A549 (cell line): ENCODE results near the gene CYP4A11. TPM values are rescaled to one million over a fixed set of nuclear protein-coding genes. Genes with fewer than 3 reads are reported as not detected.

Experiments used
- ATAC-seq, 2 experiments: fragments of 200-7000 bp in 1 of 2; fragments of >200 bp in 1 of 2; cut with Nextera tagmentation in 1 of 2; cut with Tn5 transposase in 1 of 2; 3 replicates each; pipeline versions ENCODE4 v1.8.0 to v1.9.1; 2018 to 2020; ENCODE audit warnings: mild to moderate bottlenecking in 1 of 2, moderate library complexity in 1 of 2
- CTCF ChIA-PET: fragments of 300-600 bp; sonication (Branson Sonifier 250); formaldehyde crosslinking; extraction: SDS; loops from one replicate; lab custom pipeline; 2021; ENCODE audit warnings: antibody characterized with exemption, inconsistent platforms; lab: Yijun Ruan, JAX
- POLR2A ChIA-PET: fragments of 350-600 bp; formaldehyde crosslinking; extraction: SDS; loops from one replicate; lab custom pipeline; 2021; ENCODE audit warnings: antibody characterized with exemption, inconsistent platforms; lab: Yijun Ruan, JAX
- DNase-seq, 2 experiments: peaks; one replicate each; pipeline versions ENCODE4 v3.0.0 to v3.0.0-alpha.2; 2011 to 2016; ENCODE audit warnings: low read depth in 1 of 2, low spot score in 1 of 2
- FAIRE-seq: peaks from 2 replicates; lab custom pipeline; 2011; peaks lifted over from hg19 to GRCh38; lab: Jason Lieb, UNC
- H3K27ac ChIP-seq, 2 experiments: fragments of >200 bp; sonication (Bioruptor Twin); formaldehyde crosslinking; 3 replicates each; pipeline ENCODE4 v1.5.1; 2016 to 2017
- H3K4me1 ChIP-seq: fragments of >200 bp; sonication (Bioruptor Twin); formaldehyde crosslinking; 3 replicates; pipeline ENCODE4 v1.6.1; 2016
- H3K4me2 ChIP-seq: fragments of >200 bp; sonication (Bioruptor Twin); formaldehyde crosslinking; 3 replicates; pipeline ENCODE4 v1.6.1; 2016
- H3K4me3 ChIP-seq: fragments of >200 bp; sonication (Bioruptor Twin); formaldehyde crosslinking; 3 replicates; pipeline ENCODE4 v1.5.1; 2016
- H3K9me3 ChIP-seq: fragments of >200 bp; sonication (Bioruptor Twin); formaldehyde crosslinking; 3 replicates; pipeline ENCODE4 v1.6.1; 2016
- CBX8 ChIP-seq: fragments of 200-600 bp; sonication (generic); IDR thresholded peaks from 2 replicates; pipeline ENCODE4 v1.6.1; 2016
- EHF ChIP-seq: fragments of 250-450 bp; sonication (Bioruptor Pico); IDR thresholded peaks from 2 replicates; pipeline ENCODE4 v1.5.0; 2020; ENCODE audit warnings: mild to moderate bottlenecking
- FOSB ChIP-seq: fragments of 250-450 bp; sonication (Bioruptor Pico); IDR thresholded peaks from 2 replicates; pipeline ENCODE4 v1.5.0; 2020; ENCODE audit warnings: mild to moderate bottlenecking, moderate library complexity
- FOSL2 ChIP-seq, 2 experiments: fragments of 450-650 bp in 1 of 2; fragments of >200 bp in 1 of 2; sonication (Bioruptor Twin) in 1 of 2; formaldehyde crosslinking; IDR thresholded peaks; 2 replicates each; pipeline versions ENCODE4 v1.5.0 to v1.6.1; 2016 to 2020; ENCODE audit warnings: mild to moderate bottlenecking in 1 of 2, moderate library complexity in 1 of 2
- HDAC2 ChIP-seq: fragments of 200-600 bp; sonication (generic); IDR thresholded peaks from 2 replicates; pipeline ENCODE4 v1.6.1; 2016
- HOXA7 ChIP-seq: fragments of 250-450 bp; sonication (Bioruptor Pico); IDR thresholded peaks from 2 replicates; pipeline ENCODE4 v1.5.0; 2020; ENCODE audit warnings: mild to moderate bottlenecking, moderate library complexity
- JUN ChIP-seq, 2 experiments: fragments of >200 bp; sonication (Bioruptor Twin); formaldehyde crosslinking; IDR thresholded peaks; 2 replicates in 1 of 2; 3 replicates in 1 of 2; pipeline ENCODE4 v1.6.1; 2016 to 2017
- JUNB ChIP-seq: fragments of >200 bp; sonication (Bioruptor Twin); formaldehyde crosslinking; IDR thresholded peaks from 2 replicates; pipeline ENCODE4 v1.6.1; 2016
- KDM1A ChIP-seq: fragments of 200-600 bp; sonication (generic); IDR thresholded peaks from 2 replicates; pipeline ENCODE4 v1.6.1; 2016; ENCODE audit warnings: low read depth, mild to moderate bottlenecking
- MAFK ChIP-seq: fragments of 450-650 bp; IDR thresholded peaks from 2 replicates; pipeline ENCODE4 v1.6.1; 2014; ENCODE audit not compliant: partially characterized antibody
- MAZ ChIP-seq: fragments of 150-350 bp; IDR thresholded peaks from 2 replicates; pipeline ENCODE4 v1.6.1; 2014; ENCODE audit warnings: antibody characterized with exemption, low read depth, low read length, borderline replicate concordance
- MYC ChIP-seq: IDR thresholded peaks from 2 replicates; pipeline ENCODE4 v1.6.1; 2012; ENCODE audit warnings: mild to moderate bottlenecking, inconsistent platforms, low read length, improper control_type of control experiment, borderline replicate concordance
- PHF8 ChIP-seq: fragments of 200-600 bp; sonication (generic); IDR thresholded peaks from 2 replicates; pipeline ENCODE4 v1.6.1; 2016; ENCODE audit warnings: low read depth, mild to moderate bottlenecking, antibody characterized with exemption, moderate library complexity, borderline replicate concordance
- RAD21 ChIP-seq, 2 experiments: fragments of >200 bp in 1 of 2; sonication (Bioruptor Twin) in 1 of 2; formaldehyde crosslinking in 1 of 2; IDR thresholded peaks in 1 of 2; conservative IDR thresholded peaks in 1 of 2; 2 replicates in 1 of 2; 3 replicates in 1 of 2; pipeline ENCODE4 v1.6.1; 2012 to 2018; ENCODE audit warnings: inconsistent platforms in 1 of 2
- RARB ChIP-seq: fragments of 250-450 bp; sonication (Bioruptor Pico); IDR thresholded peaks from 2 replicates; pipeline ENCODE4 v1.8.0; 2021; ENCODE audit warnings: mild to moderate bottlenecking, moderate library complexity
- RCOR1 ChIP-seq: fragments of 150-350 bp; IDR thresholded peaks from 2 replicates; pipeline ENCODE4 v1.6.1; 2014; ENCODE audit warnings: antibody characterized with exemption, low read length, low read depth
- SMC3 ChIP-seq: fragments of >200 bp; sonication (Bioruptor Twin); formaldehyde crosslinking; IDR thresholded peaks from 3 replicates; pipeline ENCODE4 v1.6.1; 2018; ENCODE audit warnings: inconsistent platforms
- ZFP36 ChIP-seq: fragments of 450-650 bp; IDR thresholded peaks from 2 replicates; pipeline ENCODE4 v1.6.1; 2014; ENCODE audit warnings: borderline replicate concordance; ENCODE audit not compliant: partially characterized antibody
- ZNF302 ChIP-seq: fragments of 250-450 bp; sonication (Bioruptor Pico); IDR thresholded peaks from 2 replicates; pipeline ENCODE4 v1.9.0; 2021; ENCODE audit warnings: inconsistent platforms, mild to moderate bottlenecking, moderate library complexity
- ZSCAN20 ChIP-seq: fragments of 250-450 bp; sonication (Bioruptor Pico); IDR thresholded peaks from 2 replicates; pipeline ENCODE4 v1.8.0; 2022; ENCODE audit warnings: mild to moderate bottlenecking, moderate library complexity
- WGBS: methylation state at CpG from one replicate; pipeline ENCODE4 v1.1.6; 2017; ENCODE audit errors: missing lambda C conversion rate; 5-methylcytosine and 5-hydroxymethylcytosine counted together
- polyA plus RNA-seq, 4 experiments: library from polyadenylated mRNA; depleted of rRNA in 3 of 4; stranded (reverse); fragments of >200 nt; fragmentation: RNase III in 1 of 4; extraction: RNeasy Plus Mini Kit Qiagen cat#74134 plus additional on column Dnase treatment in 1 of 4; gene quantifications; 2 replicates in 3 of 4; 3 replicates in 1 of 4; pipeline ENCODE4 v1.2.3, GENCODE V29; 2011 to 2017
- TF ChIP-seq, protein P1 (sequence below): fragments of >200 bp; sonication (Bioruptor Twin); formaldehyde crosslinking; IDR thresholded peaks from 2 replicates; pipeline ENCODE4 v1.6.1; 2016
- TF ChIP-seq, protein P2 (sequence below): fragments of >200 bp; sonication (Bioruptor Twin); formaldehyde crosslinking; IDR thresholded peaks from 3 replicates; pipeline ENCODE4 v1.5.1; 2016
- TF ChIP-seq, protein P3 (sequence below): fragments of 450-650 bp; IDR thresholded peaks from 2 replicates; pipeline ENCODE4 v1.6.1; 2014; ENCODE audit warnings: antibody characterized with exemption
- TF ChIP-seq, protein P4 (sequence below): fragments of 250-450 bp; sonication (Bioruptor Pico); IDR thresholded peaks from 2 replicates; pipeline ENCODE4 v1.5.0; 2021; ENCODE audit warnings: mild to moderate bottlenecking, moderate library complexity, borderline replicate concordance
- TF ChIP-seq, protein P5 (sequence below): fragments of 250-450 bp; sonication (Bioruptor Pico); IDR thresholded peaks from 2 replicates; pipeline ENCODE4 v1.5.0; 2020; ENCODE audit warnings: low read depth, mild to moderate bottlenecking, moderate library complexity
- TF ChIP-seq, protein P6 (sequence below): fragments of >200 bp; sonication (Bioruptor Twin); formaldehyde crosslinking; IDR thresholded peaks from 3 replicates; pipeline ENCODE4 v1.6.1; 2016

Gene CYP4A11
- polyA plus RNA-seq, 2 of the 4 experiments (the other 2 are of a cell fraction), result not detected

GRCh38 chr1:46931151-46931550 lies 10.1 kb downstream of the CYP4A11 start:
- FAIRE-seq, result no peak
- ATAC-seq, result no peak
- no peaks in the 10 kb centered on the region for H3K4me1 ChIP-seq
- H3K4me3 ChIP-seq, result no peak overlapping the region
- CTCF ChIA-PET, result no interaction called here
- WGBS, result 0% methylated on average over 3 of the region's 3 CpGs
- no peak overlapping the region for H3K4me2 ChIP-seq
- no peaks in the 10 kb centered on the region for H3K9me3 ChIP-seq
- POLR2A ChIA-PET, result no interaction called here
- H3K27ac ChIP-seq, result no peak overlapping the region
- TF ChIP-seq JUN (IDR thresholded peaks at IDR 0.05), result no peak
- TF ChIP-seq, all 56 proteins: peak for 0
- DNase-seq, result no peak

GRCh38 chr1:46927249-46927835 lies 13.9 kb downstream of the CYP4A11 start:
- CTCF ChIA-PET, result no interaction called here
- Histone ChIP-seq H3K4me2 (no peak overlapping the region), H3K9me3 (no peaks in the 10 kb centered on the region), H3K4me1 (no peaks in the 10 kb centered on the region), H3K4me3 (no peak overlapping the region), H3K27ac (no peak overlapping the region)
- WGBS, result 18% methylated on average over 2 of the region's 3 CpGs
- no peak for FAIRE-seq
- ATAC-seq, result no peak
- POLR2A ChIA-PET, result no interaction called here
- no peak for DNase-seq
- TF ChIP-seq HOXA7 (no peak), MYC (no peak), MAZ (no peak), CBX8 (no peak), ZSCAN20 (CRISPR knock-in tag) (no peak), ZNF302 (CRISPR knock-in tag) (no peak), RARB (no peak), MAFK (no peak), EHF (no peak)
- TF ChIP-seq, protein P1, sequence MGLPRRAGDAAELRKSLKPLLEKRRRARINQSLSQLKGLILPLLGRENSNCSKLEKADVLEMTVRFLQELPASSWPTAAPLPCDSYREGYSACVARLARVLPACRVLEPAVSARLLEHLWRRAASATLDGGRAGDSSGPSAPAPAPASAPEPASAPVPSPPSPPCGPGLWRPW, result no peak
- TF ChIP-seq, protein P2, sequence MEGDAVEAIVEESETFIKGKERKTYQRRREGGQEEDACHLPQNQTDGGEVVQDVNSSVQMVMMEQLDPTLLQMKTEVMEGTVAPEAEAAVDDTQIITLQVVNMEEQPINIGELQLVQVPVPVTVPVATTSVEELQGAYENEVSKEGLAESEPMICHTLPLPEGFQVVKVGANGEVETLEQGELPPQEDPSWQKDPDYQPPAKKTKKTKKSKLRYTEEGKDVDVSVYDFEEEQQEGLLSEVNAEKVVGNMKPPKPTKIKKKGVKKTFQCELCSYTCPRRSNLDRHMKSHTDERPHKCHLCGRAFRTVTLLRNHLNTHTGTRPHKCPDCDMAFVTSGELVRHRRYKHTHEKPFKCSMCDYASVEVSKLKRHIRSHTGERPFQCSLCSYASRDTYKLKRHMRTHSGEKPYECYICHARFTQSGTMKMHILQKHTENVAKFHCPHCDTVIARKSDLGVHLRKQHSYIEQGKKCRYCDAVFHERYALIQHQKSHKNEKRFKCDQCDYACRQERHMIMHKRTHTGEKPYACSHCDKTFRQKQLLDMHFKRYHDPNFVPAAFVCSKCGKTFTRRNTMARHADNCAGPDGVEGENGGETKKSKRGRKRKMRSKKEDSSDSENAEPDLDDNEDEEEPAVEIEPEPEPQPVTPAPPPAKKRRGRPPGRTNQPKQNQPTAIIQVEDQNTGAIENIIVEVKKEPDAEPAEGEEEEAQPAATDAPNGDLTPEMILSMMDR, result no peak

DNA sequence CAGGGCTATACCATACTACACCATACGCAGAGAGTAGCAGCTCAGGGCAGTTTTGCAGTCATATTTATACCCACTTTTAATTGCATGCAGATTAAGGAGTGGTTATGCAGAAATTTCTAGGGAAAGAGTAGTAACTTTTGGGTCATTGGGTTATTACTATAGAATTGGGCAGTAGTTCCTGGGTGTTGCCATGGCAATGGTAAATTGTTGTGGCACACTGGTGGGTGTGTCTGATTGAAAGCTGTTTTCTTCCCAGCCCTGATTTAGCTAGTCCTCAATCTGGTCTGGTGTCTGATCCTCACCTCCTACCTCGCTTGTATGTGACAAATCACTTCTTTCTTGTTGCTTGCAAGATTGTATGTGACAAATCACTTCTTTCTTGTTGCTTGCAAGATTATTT lies 30.5 kb downstream of the CYP4A11 start:
- POLR2A ChIA-PET, result no interaction called here
- 13% methylated on average over 2 of the region's 2 CpGs for WGBS
- Histone ChIP-seq H3K4me2 (no peak overlapping the region), H3K9me3 (no peaks in the 10 kb centered on the region), H3K4me3 (no peak overlapping the region), H3K27ac (no peak overlapping the region), H3K4me1 (no peaks in the 10 kb centered on the region)
- DNase-seq (no peak), ATAC-seq (no peak), FAIRE-seq (no peak)
- TF ChIP-seq KDM1A (no peak), FOSL2 (IDR thresholded peaks at IDR 0.05) (no peak), FOSL2 (CRISPR knock-in tag; IDR thresholded peaks at IDR 0.05) (no peak), SMC3 (no peak), ZNF302 (CRISPR knock-in tag) (no peak), ZFP36 (no peak), JUNB (no peak), ZSCAN20 (CRISPR knock-in tag) (no peak), PHF8 (no peak), HDAC2 (no peak), RCOR1 (no peak), FOSB (CRISPR knock-in tag) (no peak), JUN (IDR thresholded peaks at IDR 0.05) (no peak), RAD21 (conservative IDR thresholded peaks at IDR 0.05 in 1 of 2, IDR thresholded peaks at IDR 0.05 in 1 of 2) (no peak)
- TF ChIP-seq, protein P3, sequence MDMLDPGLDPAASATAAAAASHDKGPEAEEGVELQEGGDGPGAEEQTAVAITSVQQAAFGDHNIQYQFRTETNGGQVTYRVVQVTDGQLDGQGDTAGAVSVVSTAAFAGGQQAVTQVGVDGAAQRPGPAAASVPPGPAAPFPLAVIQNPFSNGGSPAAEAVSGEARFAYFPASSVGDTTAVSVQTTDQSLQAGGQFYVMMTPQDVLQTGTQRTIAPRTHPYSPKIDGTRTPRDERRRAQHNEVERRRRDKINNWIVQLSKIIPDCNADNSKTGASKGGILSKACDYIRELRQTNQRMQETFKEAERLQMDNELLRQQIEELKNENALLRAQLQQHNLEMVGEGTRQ, result no peak
- TF ChIP-seq, protein P4, sequence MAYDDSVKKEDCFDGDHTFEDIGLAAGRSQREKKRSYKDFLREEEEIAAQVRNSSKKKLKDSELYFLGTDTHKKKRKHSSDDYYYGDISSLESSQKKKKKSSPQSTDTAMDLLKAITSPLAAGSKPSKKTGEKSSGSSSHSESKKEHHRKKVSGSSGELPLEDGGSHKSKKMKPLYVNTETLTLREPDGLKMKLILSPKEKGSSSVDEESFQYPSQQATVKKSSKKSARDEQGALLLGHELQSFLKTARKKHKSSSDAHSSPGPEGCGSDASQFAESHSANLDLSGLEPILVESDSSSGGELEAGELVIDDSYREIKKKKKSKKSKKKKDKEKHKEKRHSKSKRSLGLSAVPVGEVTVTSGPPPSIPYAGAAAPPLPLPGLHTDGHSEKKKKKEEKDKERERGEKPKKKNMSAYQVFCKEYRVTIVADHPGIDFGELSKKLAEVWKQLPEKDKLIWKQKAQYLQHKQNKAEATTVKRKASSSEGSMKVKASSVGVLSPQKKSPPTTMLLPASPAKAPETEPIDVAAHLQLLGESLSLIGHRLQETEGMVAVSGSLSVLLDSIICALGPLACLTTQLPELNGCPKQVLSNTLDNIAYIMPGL (CRISPR knock-in tag), result no peak
- TF ChIP-seq, protein P5, sequence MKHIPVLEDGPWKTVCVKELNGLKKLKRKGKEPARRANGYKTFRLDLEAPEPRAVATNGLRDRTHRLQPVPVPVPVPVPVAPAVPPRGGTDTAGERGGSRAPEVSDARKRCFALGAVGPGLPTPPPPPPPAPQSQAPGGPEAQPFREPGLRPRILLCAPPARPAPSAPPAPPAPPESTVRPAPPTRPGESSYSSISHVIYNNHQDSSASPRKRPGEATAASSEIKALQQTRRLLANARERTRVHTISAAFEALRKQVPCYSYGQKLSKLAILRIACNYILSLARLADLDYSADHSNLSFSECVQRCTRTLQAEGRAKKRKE (CRISPR knock-in tag), result no peak
- TF ChIP-seq, protein P6, sequence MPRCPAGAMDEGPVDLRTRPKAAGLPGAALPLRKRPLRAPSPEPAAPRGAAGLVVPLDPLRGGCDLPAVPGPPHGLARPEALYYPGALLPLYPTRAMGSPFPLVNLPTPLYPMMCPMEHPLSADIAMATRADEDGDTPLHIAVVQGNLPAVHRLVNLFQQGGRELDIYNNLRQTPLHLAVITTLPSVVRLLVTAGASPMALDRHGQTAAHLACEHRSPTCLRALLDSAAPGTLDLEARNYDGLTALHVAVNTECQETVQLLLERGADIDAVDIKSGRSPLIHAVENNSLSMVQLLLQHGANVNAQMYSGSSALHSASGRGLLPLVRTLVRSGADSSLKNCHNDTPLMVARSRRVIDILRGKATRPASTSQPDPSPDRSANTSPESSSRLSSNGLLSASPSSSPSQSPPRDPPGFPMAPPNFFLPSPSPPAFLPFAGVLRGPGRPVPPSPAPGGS, result no peak
- CTCF ChIA-PET, result no interaction called here
